GM12872 (cell line): Measurements from ENCODE around the gene PDE3A.

ENCODE experiments used
- CTCF ChIP-seq: IDR thresholded peaks from 3 replicates; pipeline ENCODE4 v1.5.1; 2011; ENCODE audit warnings: low read depth, mild to moderate bottlenecking, low read length, moderate library complexity; ENCODE audit not compliant: insufficient read depth

Gene PDE3A

GRCh38 chr12:20494851-20495250, 126.5 kb downstream of the PDE3A start:
- no peak for TF ChIP-seq CTCF

GRCh38 chr12:20495997-20496396, 127.7 kb downstream of the PDE3A start:
- no peak for TF ChIP-seq CTCF

GRCh38 chr12:20497707-20498106, 129.4 kb downstream of the PDE3A start:
- TF ChIP-seq CTCF, result no peak

GRCh38 chr12:20501958-20502357, 133.6 kb downstream of the PDE3A start:
- TF ChIP-seq CTCF, result no peak

GRCh38 chr12:20503858-20504257, 135.5 kb downstream of the PDE3A start:
- TF ChIP-seq CTCF, result no peak

GRCh38 chr12:20505056-20505455, 136.7 kb downstream of the PDE3A start:
- no peak for TF ChIP-seq CTCF

GRCh38 chr12:20507056-20507455, 138.7 kb downstream of the PDE3A start:
- no peak for TF ChIP-seq CTCF

- no peak for TF ChIP-seq CTCF
Observed at GRCh38 chr12:20507711-20508110, 139.4 kb downstream of the PDE3A start.
